Femur (tissue), 1 donor: ENCODE measurements around the gene CD53.
"Not testable (repeated sequence)": the region's sequence is repeated elsewhere in the genome, so short reads cannot be mapped to it uniquely, and the experiment has no call there.

ENCODE experiments used
- DNase-seq: peaks from one replicate; pipeline ENCODE4 v3.0.0-alpha.2; 2017

The CD53 gene

DNA sequence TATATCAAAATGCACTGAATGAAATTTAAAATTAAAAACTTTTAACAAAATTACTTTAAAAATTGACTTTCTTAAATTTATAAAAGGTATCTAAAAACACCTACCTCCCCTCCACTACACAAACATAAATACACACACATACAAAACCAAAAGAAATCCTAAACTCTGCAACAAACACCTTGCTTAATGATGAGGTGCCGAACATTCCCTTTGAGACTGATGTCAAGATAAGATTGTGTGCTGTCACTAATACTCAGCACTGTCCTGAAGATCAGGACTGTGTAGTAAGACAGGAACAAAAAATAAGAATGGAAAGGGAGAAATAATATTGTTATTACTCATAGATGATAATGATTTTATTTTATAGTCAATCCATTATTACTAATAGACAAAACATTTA, 45.1 kb downstream of the CD53 start:
- no peak for DNase-seq

DNA sequence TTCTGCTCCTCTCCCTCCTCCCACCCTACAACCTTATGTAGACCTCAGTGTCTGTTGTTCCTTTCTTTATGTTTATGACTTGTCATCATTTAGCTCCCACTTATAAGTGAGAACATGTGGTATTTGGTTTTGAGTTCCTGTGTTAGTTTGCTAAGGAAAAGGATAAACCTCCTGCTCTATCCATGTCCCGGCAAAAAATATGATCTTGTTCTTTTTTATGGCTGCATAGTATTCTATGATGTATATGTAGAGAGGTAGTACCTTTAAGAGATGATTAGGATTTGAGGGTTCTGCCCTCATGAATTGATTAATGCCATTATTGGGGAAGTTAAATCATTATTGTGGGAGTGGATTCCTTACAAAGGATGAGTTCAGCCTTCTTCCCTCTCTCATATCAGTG, 49.0 kb downstream of the CD53 start:
- DNase-seq, result no peak

DNA sequence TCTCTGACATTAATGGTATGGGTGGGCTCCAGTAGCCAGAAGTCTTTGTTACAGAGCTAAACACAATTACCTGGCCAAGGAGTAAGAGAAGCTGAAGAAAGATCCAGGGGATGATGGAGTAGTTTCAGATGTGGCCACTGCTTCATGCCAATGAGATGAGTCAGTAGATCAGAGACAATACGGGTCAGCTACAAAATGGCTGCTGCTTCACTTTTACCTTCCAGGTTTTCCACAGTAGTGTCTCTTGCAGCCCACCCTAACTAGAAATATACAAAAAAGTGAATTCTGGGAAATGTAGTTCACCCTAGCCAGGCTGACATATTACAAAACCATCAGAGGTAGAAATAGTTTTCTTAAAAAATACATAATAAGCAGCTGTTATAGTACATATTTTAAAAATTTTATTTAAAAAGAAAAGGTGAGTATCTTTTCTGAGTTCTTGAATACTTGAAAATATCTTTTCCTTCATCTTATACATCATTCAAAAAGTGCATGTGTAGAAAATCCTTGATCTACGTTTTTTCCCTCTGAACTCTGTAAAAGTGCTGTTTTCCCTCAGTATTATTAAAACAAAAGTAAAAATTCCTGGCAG, 54.6 kb downstream of the CD53 start:
- no peak for DNase-seq

DNA sequence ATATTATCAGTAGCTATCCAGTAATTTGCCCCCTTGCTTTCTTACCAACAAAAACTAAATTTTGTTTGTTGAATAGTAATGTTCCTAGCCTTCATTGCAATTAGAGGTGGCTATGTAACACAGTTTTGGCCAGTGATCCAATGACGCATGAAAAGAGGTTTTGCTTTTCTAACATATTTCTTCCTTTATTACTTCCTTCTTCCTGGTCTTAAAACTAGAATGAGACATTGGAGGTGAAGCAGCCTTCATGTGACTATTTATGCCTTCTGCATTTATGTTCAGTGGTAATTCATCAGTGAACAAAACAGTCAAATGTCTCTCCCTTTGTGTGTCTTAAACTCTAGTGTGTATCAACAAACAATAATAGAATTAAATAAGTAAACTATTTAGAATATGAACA, 55.2 kb downstream of the CD53 start:
- no peak for DNase-seq

DNA sequence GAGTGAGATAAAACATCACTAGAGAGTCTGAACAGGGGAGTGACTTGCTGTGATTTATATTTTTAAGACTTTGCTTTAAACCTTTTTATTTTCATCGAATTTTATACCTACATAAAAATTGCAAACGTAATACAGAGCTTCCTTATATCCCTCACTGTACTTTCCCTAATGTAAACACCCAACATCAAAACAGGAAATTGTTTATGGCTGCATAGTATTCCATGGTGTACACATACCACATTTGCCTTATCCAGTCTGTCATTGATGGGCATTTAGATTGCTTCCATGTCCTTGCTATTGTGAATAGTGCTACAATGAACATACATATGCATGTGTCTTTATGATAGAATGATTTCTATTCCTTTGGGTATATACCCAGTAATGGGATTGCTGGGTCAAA, 56.0 kb downstream of the CD53 start:
- DNase-seq, result no peak

DNA sequence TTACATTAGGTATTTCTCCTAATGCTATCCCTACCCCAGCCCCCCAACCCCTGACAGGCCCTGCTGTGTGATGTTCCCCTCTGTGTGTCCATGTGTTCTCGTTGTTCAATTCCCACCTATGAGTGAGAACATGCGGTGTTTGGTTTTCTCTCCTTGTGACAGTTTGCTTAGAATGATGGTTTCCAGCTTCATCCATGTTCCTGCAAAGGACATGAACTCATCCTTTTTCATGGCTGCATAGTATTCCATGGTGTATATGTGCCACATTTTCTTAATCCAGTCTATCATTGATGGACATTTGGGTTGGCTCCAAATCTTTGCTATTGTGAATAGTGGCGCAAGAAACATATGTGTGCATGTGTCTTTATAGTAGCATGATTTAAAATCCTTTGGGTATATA, 58.1 kb downstream of the CD53 start:
- not testable (repeated sequence) for DNase-seq

DNA sequence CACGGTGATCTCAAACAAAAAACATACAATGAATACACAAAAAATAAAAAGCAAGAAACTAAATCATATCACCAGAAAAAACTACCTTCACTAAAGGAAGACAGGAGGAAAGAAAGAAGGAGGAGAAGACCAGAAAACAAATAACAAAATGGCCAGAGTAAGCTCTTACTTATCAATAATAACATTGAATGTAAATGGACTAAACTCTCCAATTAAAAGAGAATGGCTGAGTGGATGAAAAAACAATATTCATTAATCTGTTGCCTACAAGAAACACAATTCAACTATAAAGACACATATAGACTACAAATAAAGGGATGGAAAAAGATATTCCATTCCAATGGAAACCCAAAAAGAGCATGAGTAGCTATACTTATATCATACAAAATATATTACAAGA, 63.6 kb downstream of the CD53 start:
- no peak for DNase-seq

DNA sequence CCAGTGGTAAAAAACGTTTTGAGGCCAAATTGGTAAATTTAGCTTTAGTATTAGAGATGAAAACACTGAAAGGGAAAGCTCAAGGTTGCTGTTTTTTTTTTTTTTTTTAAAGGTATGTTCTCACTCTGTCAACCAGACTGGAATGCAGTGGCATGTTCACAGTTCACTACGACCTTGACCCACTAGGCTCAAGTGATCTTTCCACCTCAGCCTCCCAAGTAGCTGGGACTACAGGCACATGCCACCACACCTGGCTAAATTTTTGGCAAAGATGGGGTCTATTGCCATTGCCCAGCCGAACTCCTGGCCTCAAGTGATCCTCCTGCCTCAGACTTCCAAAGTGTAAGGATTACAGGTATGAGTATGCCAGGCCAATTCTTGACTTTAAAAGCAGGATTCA, 71.9 kb downstream of the CD53 start:
- no peak for DNase-seq

DNA sequence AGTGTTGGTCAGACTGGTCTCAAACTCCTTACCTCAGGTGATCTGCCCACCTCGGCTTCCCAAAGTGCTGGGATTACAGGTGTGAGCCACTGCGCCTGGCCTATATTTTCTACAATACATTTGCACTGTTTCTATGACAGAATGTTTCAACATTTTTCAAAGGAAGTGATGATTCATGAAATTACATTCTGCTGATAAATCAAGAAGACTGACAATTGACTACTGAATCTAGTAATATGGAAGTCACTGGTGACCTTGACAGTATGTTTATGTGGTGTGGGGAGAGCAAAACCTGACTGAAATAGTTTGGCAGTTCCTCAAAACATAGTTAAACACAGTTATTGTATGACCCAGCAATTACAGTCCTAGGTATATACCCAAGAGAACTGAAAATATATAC, 72.7 kb downstream of the CD53 start:
- DNase-seq, result no peak

DNA sequence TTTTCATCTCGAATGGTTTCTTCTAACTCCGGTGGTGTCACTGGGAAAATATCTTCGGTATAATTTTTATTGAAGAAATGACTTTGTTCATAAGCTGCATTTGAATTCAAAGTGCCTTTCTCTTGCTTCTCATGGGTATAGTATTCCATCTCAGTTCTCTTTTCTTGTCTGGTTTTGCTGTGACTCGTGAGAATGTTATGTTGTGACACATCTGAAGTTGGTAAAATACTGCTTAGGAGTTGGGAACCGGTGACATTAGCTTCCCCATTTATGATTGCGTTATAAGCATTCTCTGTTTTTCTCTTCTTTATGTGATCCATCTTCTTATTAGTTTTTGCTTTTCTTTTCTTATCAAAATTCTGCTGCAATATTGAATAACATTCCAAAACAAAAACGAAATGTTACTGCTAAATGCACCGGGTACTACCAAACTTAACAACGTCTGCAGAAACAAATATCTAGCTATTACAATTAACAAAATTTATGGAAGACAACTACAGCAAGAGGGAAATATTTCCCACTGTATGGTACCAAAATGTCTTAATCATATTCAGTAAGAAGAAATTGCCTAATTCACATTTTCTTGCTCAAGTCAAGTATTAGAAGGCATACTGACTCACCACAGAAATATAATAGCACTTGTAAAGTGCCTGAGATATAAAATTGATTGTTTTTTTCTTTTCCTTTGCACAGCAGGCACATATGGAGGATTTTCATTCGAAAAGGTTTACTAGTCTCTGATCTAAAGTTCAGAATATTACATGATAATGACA, 75.3 kb downstream of the CD53 start:
- no peak for DNase-seq
